ENCODE data around the gene PKD1. TPM values are rescaled to one million over a fixed set of nuclear protein-coding genes. Genes with fewer than 3 reads are reported as not detected.

Gene PKD1
- total and polyA plus RNA-seq, 2 donors (not counting 1 experiment from before 2014, with no cell fraction given): 100 to 116 TPM

DNA sequence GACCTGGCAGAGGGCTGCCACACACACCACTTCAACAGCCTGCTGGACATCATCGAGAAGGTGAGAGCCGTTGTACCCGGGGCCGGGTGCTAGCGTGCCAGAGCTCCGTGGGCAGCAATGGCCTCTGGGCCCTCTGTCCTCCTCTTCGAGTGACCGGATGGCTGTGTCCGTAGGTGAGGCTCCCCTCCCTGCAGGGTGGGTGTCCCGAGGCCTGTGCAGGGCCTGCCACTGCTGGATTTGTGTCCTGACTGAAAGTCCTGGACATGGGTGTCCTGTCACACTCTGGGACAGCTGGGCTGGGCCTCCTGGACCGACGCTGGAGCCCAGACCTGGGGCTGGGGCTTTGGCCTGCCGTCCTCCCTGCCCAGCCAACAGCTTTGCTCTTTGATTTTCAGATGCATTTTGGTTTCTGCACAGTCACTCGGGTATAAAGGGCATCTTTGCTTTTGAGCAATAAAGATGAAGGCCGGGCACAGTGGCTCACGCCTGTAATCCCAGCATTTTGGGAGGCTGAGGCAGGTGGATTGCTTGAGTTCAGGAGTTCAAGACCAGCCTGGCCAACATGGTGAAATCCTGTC, 71.2 kb downstream of the PKD1 start:
- DNase-seq: no peak
- POLR2A ChIA-PET: interaction anchor here (0.7 kb wide), 1 partner anchor 16 kb away, joined by 9 read pairs; no protein-coding TSS in a partner anchor
- Histone ChIP-seq H3K4me3 (ENCODE audit: control extremely low read depth in 1 of 5, extremely low read depth in 1 of 5, insufficient read depth in 1 of 5, low read depth in 2 of 5, low read length in 4 of 5) (no peak overlapping the region), H4K20me1 (ENCODE audit: control insufficient read depth, insufficient read depth, low read length, poor library complexity, severe bottlenecking) (no peaks in the 10 kb centered on the region), H3K79me2 (ENCODE audit: control insufficient read depth, insufficient read depth, low read length) (no peaks in the 10 kb centered on the region), H3K4me1 (ENCODE audit: control insufficient read depth in 2 of 2, insufficient read depth in 2 of 2, low read length in 2 of 2) (no peaks in the 10 kb centered on the region), H3K27me3 (replicated peaks in 1 of 4; ENCODE audit: control extremely low read depth in 1 of 4, control insufficient read depth in 3 of 4, insufficient read depth in 4 of 4, low read length in 3 of 4) (no peaks in the 10 kb centered on the region), H3K9ac (ENCODE audit: low read length) (no peak overlapping the region), H3K9me3 (ENCODE audit: control extremely low read depth in 1 of 3, control insufficient read depth in 2 of 3, insufficient read depth in 1 of 3, low read length in 2 of 3) (peaks cover 0 to 5% (median 0%) of the 10 kb centered on the region in 3 donors), H3K27ac (ENCODE audit: low read length in 2 of 2) (no peak overlapping the region), H3K36me3 (replicated peaks in 1 of 2; ENCODE audit: control extremely low read depth in 1 of 2, control insufficient read depth in 1 of 2, extremely low read depth in 1 of 2, insufficient read depth in 2 of 2, low read length in 1 of 2) (peaks cover 0 to 46% of the 10 kb centered on the region in 2 experiments), H2AFZ (ENCODE audit: insufficient read depth, low read depth, low read length, poor library complexity, severe bottlenecking) (no peak overlapping the region), H3K4me2 (replicated peaks; ENCODE audit: low read depth, low read length, poor library complexity, severe bottlenecking) (no peak overlapping the region)
- H3K27me3 Mint-ChIP-seq: no peaks in the 10 kb centered on the region
- no peaks in the 10 kb centered on the region for H3K4me1 Mint-ChIP-seq
- intact Hi-C loops (cut with micrococcal nuclease): no loop called here
- CTCF ChIA-PET: interaction anchor here (0.6 kb wide), 1 partner anchor 40 kb away, joined by 3 read pairs; no protein-coding TSS in a partner anchor
- H3K9me3 Mint-ChIP-seq (ENCODE audit: insufficient read depth): no peaks in the 10 kb centered on the region
- over 99% methylated on average over 16 of the region's 16 CpGs for WGBS (ENCODE audit: insufficient coverage)
- no peak overlapping the region for H3K27ac Mint-ChIP-seq
- H3K4me3 Mint-ChIP-seq: no peak overlapping the region
- no peak for ATAC-seq (ENCODE audit: low read depth)
- TF ChIP-seq, protein P1, sequence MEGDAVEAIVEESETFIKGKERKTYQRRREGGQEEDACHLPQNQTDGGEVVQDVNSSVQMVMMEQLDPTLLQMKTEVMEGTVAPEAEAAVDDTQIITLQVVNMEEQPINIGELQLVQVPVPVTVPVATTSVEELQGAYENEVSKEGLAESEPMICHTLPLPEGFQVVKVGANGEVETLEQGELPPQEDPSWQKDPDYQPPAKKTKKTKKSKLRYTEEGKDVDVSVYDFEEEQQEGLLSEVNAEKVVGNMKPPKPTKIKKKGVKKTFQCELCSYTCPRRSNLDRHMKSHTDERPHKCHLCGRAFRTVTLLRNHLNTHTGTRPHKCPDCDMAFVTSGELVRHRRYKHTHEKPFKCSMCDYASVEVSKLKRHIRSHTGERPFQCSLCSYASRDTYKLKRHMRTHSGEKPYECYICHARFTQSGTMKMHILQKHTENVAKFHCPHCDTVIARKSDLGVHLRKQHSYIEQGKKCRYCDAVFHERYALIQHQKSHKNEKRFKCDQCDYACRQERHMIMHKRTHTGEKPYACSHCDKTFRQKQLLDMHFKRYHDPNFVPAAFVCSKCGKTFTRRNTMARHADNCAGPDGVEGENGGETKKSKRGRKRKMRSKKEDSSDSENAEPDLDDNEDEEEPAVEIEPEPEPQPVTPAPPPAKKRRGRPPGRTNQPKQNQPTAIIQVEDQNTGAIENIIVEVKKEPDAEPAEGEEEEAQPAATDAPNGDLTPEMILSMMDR (IDR thresholded peaks at IDR 0.05): no peak
- TF ChIP-seq EZH2 (IDR thresholded peaks at IDR 0.05; ENCODE audit: borderline replicate concordance, insufficient read depth, low read depth, low read length, poor library complexity, severe bottlenecking): no peak

DNA sequence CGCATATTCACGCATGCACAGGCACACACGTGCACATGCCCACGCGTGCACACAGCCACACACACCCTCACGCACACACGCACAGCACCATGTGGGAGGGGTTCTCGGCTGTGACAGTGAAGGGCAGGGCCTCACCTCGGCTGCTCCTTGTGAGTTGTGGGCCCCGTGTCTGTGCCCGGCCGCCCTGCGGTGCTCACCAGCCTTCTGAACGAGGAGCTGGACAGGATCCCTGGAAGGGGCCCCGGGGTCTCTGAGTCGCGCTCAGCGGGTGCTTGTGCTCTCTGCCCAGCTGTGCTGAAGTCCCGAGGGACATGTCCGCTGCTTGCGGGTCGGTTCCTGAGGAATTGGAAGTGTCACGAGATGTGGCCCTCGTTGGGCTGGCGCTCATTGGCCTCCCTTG, 71.8 kb downstream of the PKD1 start:
- Histone ChIP-seq H2AFZ (ENCODE audit: insufficient read depth, low read depth, low read length, poor library complexity, severe bottlenecking) (no peak overlapping the region), H3K9me3 (ENCODE audit: control extremely low read depth in 1 of 3, control insufficient read depth in 2 of 3, insufficient read depth in 1 of 3, low read length in 2 of 3) (peaks cover 0 to 5% (median 0%) of the 10 kb centered on the region in 3 donors), H3K9ac (ENCODE audit: low read length) (no peak overlapping the region), H3K27me3 (replicated peaks in 1 of 4; ENCODE audit: control extremely low read depth in 1 of 4, control insufficient read depth in 3 of 4, insufficient read depth in 4 of 4, low read length in 3 of 4) (no peaks in the 10 kb centered on the region), H3K36me3 (replicated peaks in 1 of 2; ENCODE audit: control extremely low read depth in 1 of 2, control insufficient read depth in 1 of 2, extremely low read depth in 1 of 2, insufficient read depth in 2 of 2, low read length in 1 of 2) (peaks cover 0 to 44% of the 10 kb centered on the region in 2 experiments), H3K4me3 (ENCODE audit: control extremely low read depth in 1 of 5, extremely low read depth in 1 of 5, insufficient read depth in 1 of 5, low read depth in 2 of 5, low read length in 4 of 5) (no peak overlapping the region), H3K27ac (ENCODE audit: low read length in 2 of 2) (no peak overlapping the region), H3K4me1 (ENCODE audit: control insufficient read depth in 2 of 2, insufficient read depth in 2 of 2, low read length in 2 of 2) (no peaks in the 10 kb centered on the region), H3K4me2 (replicated peaks; ENCODE audit: low read depth, low read length, poor library complexity, severe bottlenecking) (no peak overlapping the region), H3K79me2 (ENCODE audit: control insufficient read depth, insufficient read depth, low read length) (no peaks in the 10 kb centered on the region), H4K20me1 (ENCODE audit: control insufficient read depth, insufficient read depth, low read length, poor library complexity, severe bottlenecking) (no peaks in the 10 kb centered on the region)
- Mint-ChIP-seq H3K4me3 (no peak overlapping the region), H3K27me3 (no peaks in the 10 kb centered on the region), H3K9me3 (ENCODE audit: insufficient read depth) (no peaks in the 10 kb centered on the region), H3K27ac (no peak overlapping the region), H3K4me1 (no peaks in the 10 kb centered on the region)
- CTCF ChIA-PET: no interaction called here
- intact Hi-C loops (cut with micrococcal nuclease): no loop called here
- DNase-seq (no peak), ATAC-seq (ENCODE audit: low read depth) (no peak)
- WGBS (ENCODE audit: insufficient coverage): 95% methylated on average over 25 of the region's 25 CpGs
- POLR2A ChIA-PET: no interaction called here
- TF ChIP-seq, protein P1 (IDR thresholded peaks at IDR 0.05): no peak
- no peak for TF ChIP-seq EZH2 (IDR thresholded peaks at IDR 0.05; ENCODE audit: borderline replicate concordance, insufficient read depth, low read depth, low read length, poor library complexity, severe bottlenecking)

Measured in B cell (primary cell).